COR-L47 (cell line): Measurements from ENCODE around the gene DLD.
"Not testable (repeated sequence)": the region's sequence is repeated elsewhere in the genome, so short reads cannot be mapped to it uniquely, and the experiment has no call there.

Source experiments
- DNase-seq: peaks from one replicate; lab custom pipeline; 2025; lab: John Stamatoyannopoulos, UW

The DLD gene

GRCh38 chr7:107945332-107945731, 54.3 kb downstream of the DLD start:
- DNase-seq: no peak

- DNase-seq: no peak
Observed at GRCh38 chr7:107946451-107946850, 55.5 kb downstream of the DLD start.

GRCh38 chr7:107946881-107947280, 55.9 kb downstream of the DLD start:
- no peak for DNase-seq

GRCh38 chr7:107948645-107949442, 57.9 kb downstream of the DLD start:
- no peak for DNase-seq

GRCh38 chr7:107949443-107949935, 58.5 kb downstream of the DLD start:
- DNase-seq: no peak

GRCh38 chr7:107951172-107951787, 60.3 kb downstream of the DLD start:
- no peak for DNase-seq

- DNase-seq: no peak
Observed at GRCh38 chr7:107951896-107952295, 60.9 kb downstream of the DLD start.

GRCh38 chr7:107953265-107953923, 62.4 kb downstream of the DLD start:
- DNase-seq: no peak

GRCh38 chr7:107953924-107954303, 62.9 kb downstream of the DLD start:
- no peak for DNase-seq

GRCh38 chr7:107955394-107955793, 64.4 kb downstream of the DLD start:
- DNase-seq: no peak

GRCh38 chr7:107956950-107957349, 66.0 kb downstream of the DLD start:
- not testable (repeated sequence) for DNase-seq

- no peak for DNase-seq
Observed at GRCh38 chr7:107957436-107957835, 66.5 kb downstream of the DLD start.

GRCh38 chr7:107958764-107959526, 68.0 kb downstream of the DLD start:
- DNase-seq: no peak

GRCh38 chr7:107959527-107959898, 68.5 kb downstream of the DLD start:
- no peak for DNase-seq

- no peak for DNase-seq
Observed at GRCh38 chr7:107960272-107960671, 69.3 kb downstream of the DLD start.

GRCh38 chr7:107961405-107961804, 70.4 kb downstream of the DLD start:
- no peak for DNase-seq

GRCh38 chr7:107962817-107963216, 71.8 kb downstream of the DLD start:
- no peak for DNase-seq

- no peak for DNase-seq
Observed at GRCh38 chr7:107964510-107964909, 73.5 kb downstream of the DLD start.

GRCh38 chr7:107966711-107967110, 75.7 kb downstream of the DLD start:
- DNase-seq: no peak

GRCh38 chr7:107967420-107967819, 76.4 kb downstream of the DLD start:
- no peak for DNase-seq

GRCh38 chr7:107968449-107968848, 77.5 kb downstream of the DLD start:
- no peak for DNase-seq

GRCh38 chr7:107969856-107970255, 78.9 kb downstream of the DLD start:
- no peak for DNase-seq
